Fibroblast of lung (primary cell): Measurements from ENCODE around the gene PRR27. TPM values are rescaled to one million over a fixed set of nuclear protein-coding genes. Genes with fewer than 3 reads are reported as not detected.

Experiments
- DNase-seq, 2 donors: peaks; one replicate each; pipeline versions ENCODE4 v3.0.0 to v3.0.0-alpha.2; 2010; ENCODE audit warnings: low read depth in 2 of 2
- H2AFZ ChIP-seq: 2 replicates; pipeline ENCODE4 v1.5.1; 2012; ENCODE audit warnings: low read length, control low read depth, inconsistent platforms
- H3K27ac ChIP-seq: 2 replicates; pipeline ENCODE4 v1.5.1; 2011; ENCODE audit warnings: low read length, control low read depth; ENCODE audit not compliant: insufficient read depth
- H3K27me3 ChIP-seq: 2 replicates; pipeline ENCODE4 v1.5.1; 2011; ENCODE audit warnings: mild to moderate bottlenecking, low read length; ENCODE audit not compliant: control insufficient read depth, insufficient read depth
- H3K36me3 ChIP-seq: 2 replicates; pipeline ENCODE4 v1.5.1; 2011; ENCODE audit warnings: low read length; ENCODE audit not compliant: control insufficient read depth, insufficient read depth
- H3K4me1 ChIP-seq: 2 replicates; pipeline ENCODE4 v1.5.1; 2011; ENCODE audit warnings: low read length; ENCODE audit not compliant: control insufficient read depth, insufficient read depth; ENCODE audit errors: extremely low read depth
- H3K4me2 ChIP-seq: 2 replicates; pipeline ENCODE4 v1.5.1; 2011; ENCODE audit warnings: low read length, control low read depth; ENCODE audit not compliant: insufficient read depth; ENCODE audit errors: extremely low read depth
- H3K4me3 ChIP-seq, 4 experiments: fragments of 200-600 bp in 1 of 4; sonication (generic) in 1 of 4; replicated peaks in 1 of 4; 2 replicates each; pipeline ENCODE4 v1.5.1; 2011 to 2016; ENCODE audit warnings: low read length in 4 of 4, low read depth in 3 of 4, mild to moderate bottlenecking in 3 of 4, control low read depth in 2 of 4, inconsistent platforms in 1 of 4, mixed read lengths in 1 of 4; ENCODE audit not compliant: insufficient read depth in 1 of 4; ENCODE audit errors: control extremely low read depth in 1 of 4
- H3K79me2 ChIP-seq: 2 replicates; pipeline ENCODE4 v1.5.1; 2012; ENCODE audit warnings: mild to moderate bottlenecking, low read length, inconsistent platforms; ENCODE audit not compliant: control insufficient read depth, insufficient read depth
- H3K9ac ChIP-seq: 2 replicates; pipeline ENCODE4 v1.5.1; 2011; ENCODE audit warnings: mild to moderate bottlenecking, low read length, control low read depth; ENCODE audit not compliant: insufficient read depth
- H3K9me3 ChIP-seq: 2 replicates; pipeline ENCODE4 v1.5.1; 2012; ENCODE audit warnings: low read depth, low read length; ENCODE audit not compliant: control insufficient read depth, insufficient read depth
- H4K20me1 ChIP-seq: 2 replicates; pipeline ENCODE4 v1.5.1; 2011; ENCODE audit warnings: low read length; ENCODE audit not compliant: control insufficient read depth, insufficient read depth; ENCODE audit errors: extremely low read depth
- EZH2 ChIP-seq: IDR thresholded peaks from 2 replicates; pipeline ENCODE4 v1.5.1; 2012; ENCODE audit warnings: low read length, control low read depth, mild to moderate bottlenecking; ENCODE audit errors: missing control alignments
- polyA plus RNA-seq, 2 donors: library from polyadenylated mRNA; depleted of rRNA in 1 of 2; stranded (reverse) in 1 of 2; unstranded in 1 of 2; fragments of >200 nt; gene quantifications; 2 replicates each; pipeline ENCODE4 v1.2.1, GENCODE V29; 2011 to 2012; ENCODE audit warnings: missing spikeins in 1 of 2
- total RNA-seq: library from RNA; depleted of rRNA; stranded (reverse); fragments of >200 nt; gene quantifications from 2 replicates; pipeline ENCODE4 v1.2.1, GENCODE V29; 2014
- TF ChIP-seq, protein P1 (sequence below), 2 donors: IDR thresholded peaks in 1 of 2; conservative IDR thresholded peaks in 1 of 2; 1 replicate in 1 of 2; 2 replicates in 1 of 2; pipeline ENCODE4 v1.5.1; 2011 to 2012; ENCODE audit warnings: low read length in 2 of 2, control low read depth in 1 of 2, inconsistent platforms in 1 of 2, low read depth in 1 of 2, mild to moderate bottlenecking in 1 of 2

Gene PRR27
- total and polyA plus RNA-seq, 2 donors (not counting 1 experiment from before 2014, with no cell fraction given) = not detected

DNA sequence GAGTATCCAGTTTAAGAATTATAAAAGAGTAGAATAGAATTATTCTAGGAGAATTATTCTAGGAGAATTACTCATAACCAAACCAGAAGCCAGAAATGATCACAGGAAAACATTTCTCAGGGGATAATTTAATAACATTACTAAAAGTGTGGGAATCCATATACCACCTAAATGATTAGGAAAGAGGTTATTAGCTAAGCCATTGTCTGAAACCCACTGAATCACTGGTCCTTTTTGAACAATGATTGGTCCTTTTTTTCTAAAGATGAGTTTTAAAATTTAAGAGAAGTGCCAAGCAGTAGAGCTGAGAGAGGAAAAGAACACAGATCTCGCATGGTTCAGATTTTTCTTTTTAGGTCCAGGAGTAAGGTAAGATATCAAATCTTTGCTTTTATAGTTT lies 41.4 kb downstream of the PRR27 start, which contains the start of gene ODAM:
TSS of gene ODAM (plus strand) at position 301 of the 400 bp plus-strand sequence. CDS start 819 bp downstream, outside the sequence.
- DNase-seq = no peak
- no peak within 1 kb of the TSS for H3K9ac ChIP-seq
- H3K4me1 ChIP-seq = no peaks in the 10 kb centered on the region
- H3K27me3 ChIP-seq = no peaks in the 10 kb centered on the region
- no peak within 1 kb of the TSS for H2AFZ ChIP-seq
- H3K4me2 ChIP-seq = no peak within 1 kb of the TSS
- H3K79me2 ChIP-seq = no peaks in the 10 kb centered on the region
- H3K9me3 ChIP-seq = no peaks in the 10 kb centered on the region
- H3K36me3 ChIP-seq = no peaks in the 10 kb centered on the region
- no peak within 1 kb of the TSS for H3K27ac ChIP-seq
- no peak for TF ChIP-seq EZH2
- TF ChIP-seq, protein P1, sequence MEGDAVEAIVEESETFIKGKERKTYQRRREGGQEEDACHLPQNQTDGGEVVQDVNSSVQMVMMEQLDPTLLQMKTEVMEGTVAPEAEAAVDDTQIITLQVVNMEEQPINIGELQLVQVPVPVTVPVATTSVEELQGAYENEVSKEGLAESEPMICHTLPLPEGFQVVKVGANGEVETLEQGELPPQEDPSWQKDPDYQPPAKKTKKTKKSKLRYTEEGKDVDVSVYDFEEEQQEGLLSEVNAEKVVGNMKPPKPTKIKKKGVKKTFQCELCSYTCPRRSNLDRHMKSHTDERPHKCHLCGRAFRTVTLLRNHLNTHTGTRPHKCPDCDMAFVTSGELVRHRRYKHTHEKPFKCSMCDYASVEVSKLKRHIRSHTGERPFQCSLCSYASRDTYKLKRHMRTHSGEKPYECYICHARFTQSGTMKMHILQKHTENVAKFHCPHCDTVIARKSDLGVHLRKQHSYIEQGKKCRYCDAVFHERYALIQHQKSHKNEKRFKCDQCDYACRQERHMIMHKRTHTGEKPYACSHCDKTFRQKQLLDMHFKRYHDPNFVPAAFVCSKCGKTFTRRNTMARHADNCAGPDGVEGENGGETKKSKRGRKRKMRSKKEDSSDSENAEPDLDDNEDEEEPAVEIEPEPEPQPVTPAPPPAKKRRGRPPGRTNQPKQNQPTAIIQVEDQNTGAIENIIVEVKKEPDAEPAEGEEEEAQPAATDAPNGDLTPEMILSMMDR (conservative IDR thresholded peaks at IDR 0.05 in 1 of 2, IDR thresholded peaks at IDR 0.05 in 1 of 2; ENCODE audit: low read depth in 1 of 2, low read length in 2 of 2) = no peak
- no peak within 1 kb of the TSS for H3K4me3 ChIP-seq
- no peaks in the 10 kb centered on the region for H4K20me1 ChIP-seq

DNA sequence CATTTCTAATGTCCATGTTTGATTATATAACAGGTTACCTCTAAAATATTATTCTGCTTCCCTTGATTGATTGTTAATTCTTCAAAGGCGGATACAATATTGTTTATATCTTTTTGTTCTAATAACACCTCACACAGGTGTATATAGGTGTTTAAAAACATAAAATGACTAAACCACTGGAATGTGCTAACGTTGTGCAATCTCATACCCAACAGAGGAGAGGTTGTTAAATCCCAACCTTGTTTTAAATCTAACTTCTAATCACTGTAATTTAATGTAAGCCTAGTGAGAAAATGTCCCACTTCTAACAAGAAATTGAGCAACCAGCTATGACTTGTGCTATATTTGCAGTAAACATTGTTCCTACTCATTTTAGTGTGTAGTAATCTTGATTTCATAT lies 42.8 kb downstream of the PRR27 start:
- H3K4me2 ChIP-seq = no peak overlapping the region
- H2AFZ ChIP-seq = no peak overlapping the region
- H3K4me1 ChIP-seq = no peaks in the 10 kb centered on the region
- no peaks in the 10 kb centered on the region for H3K27me3 ChIP-seq
- no peaks in the 10 kb centered on the region for H3K9me3 ChIP-seq
- no peaks in the 10 kb centered on the region for H4K20me1 ChIP-seq
- no peak for DNase-seq
- no peaks in the 10 kb centered on the region for H3K36me3 ChIP-seq
- TF ChIP-seq EZH2 = no peak
- TF ChIP-seq, protein P1 (conservative IDR thresholded peaks at IDR 0.05 in 1 of 2, IDR thresholded peaks at IDR 0.05 in 1 of 2; ENCODE audit: low read depth in 1 of 2, low read length in 2 of 2) = no peak
- H3K27ac ChIP-seq = no peak overlapping the region
- H3K9ac ChIP-seq = no peak overlapping the region
- no peaks in the 10 kb centered on the region for H3K79me2 ChIP-seq
- H3K4me3 ChIP-seq = no peak overlapping the region

DNA sequence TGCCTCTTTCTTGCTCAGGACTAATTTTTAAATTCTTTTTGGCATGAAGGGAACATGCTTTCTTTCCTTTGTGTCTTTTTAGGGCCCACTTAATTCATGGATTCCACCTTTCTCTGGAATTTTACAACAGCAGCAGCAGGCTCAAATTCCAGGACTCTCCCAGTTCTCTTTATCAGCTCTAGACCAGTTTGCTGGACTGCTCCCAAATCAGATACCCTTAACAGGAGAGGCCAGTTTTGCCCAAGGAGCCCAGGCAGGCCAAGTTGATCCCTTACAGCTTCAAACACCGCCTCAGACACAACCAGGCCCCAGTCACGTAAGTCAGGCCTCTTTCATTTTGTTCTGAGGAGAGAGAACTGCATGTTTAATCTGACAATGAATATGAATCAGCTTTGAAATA lies 43.8 kb downstream of the PRR27 start:
- no peak overlapping the region for H3K4me2 ChIP-seq
- H3K9ac ChIP-seq = no peak overlapping the region
- DNase-seq = peak in 1 of 2 donors; percentile 0
- no peaks in the 10 kb centered on the region for H3K79me2 ChIP-seq
- H3K9me3 ChIP-seq = no peaks in the 10 kb centered on the region
- H4K20me1 ChIP-seq = no peaks in the 10 kb centered on the region
- H3K4me3 ChIP-seq = no peak overlapping the region
- no peak overlapping the region for H2AFZ ChIP-seq
- H3K27ac ChIP-seq = no peak overlapping the region
- H3K27me3 ChIP-seq = no peaks in the 10 kb centered on the region
- no peaks in the 10 kb centered on the region for H3K4me1 ChIP-seq
- TF ChIP-seq, protein P1 (conservative IDR thresholded peaks at IDR 0.05 in 1 of 2, IDR thresholded peaks at IDR 0.05 in 1 of 2; ENCODE audit: low read depth in 1 of 2, low read length in 2 of 2) = no peak
- no peak for TF ChIP-seq EZH2
- H3K36me3 ChIP-seq = no peaks in the 10 kb centered on the region
